ELF-1 (cell line): ENCODE measurements around the gene WBP1.
"Not testable (repeated sequence)": the region's sequence is repeated elsewhere in the genome, so short reads cannot be mapped to it uniquely, and the experiment has no call there.

Source experiments
- DNase-seq: peaks from one replicate; pipeline ENCODE4 v3.0.0-alpha.2; 2016; ENCODE audit warnings: low read depth, low spot score

The WBP1 gene

GRCh38 chr2:74450570-74451190, 7.6 kb upstream of the WBP1 start:
- DNase-seq, result no peak

DNA sequence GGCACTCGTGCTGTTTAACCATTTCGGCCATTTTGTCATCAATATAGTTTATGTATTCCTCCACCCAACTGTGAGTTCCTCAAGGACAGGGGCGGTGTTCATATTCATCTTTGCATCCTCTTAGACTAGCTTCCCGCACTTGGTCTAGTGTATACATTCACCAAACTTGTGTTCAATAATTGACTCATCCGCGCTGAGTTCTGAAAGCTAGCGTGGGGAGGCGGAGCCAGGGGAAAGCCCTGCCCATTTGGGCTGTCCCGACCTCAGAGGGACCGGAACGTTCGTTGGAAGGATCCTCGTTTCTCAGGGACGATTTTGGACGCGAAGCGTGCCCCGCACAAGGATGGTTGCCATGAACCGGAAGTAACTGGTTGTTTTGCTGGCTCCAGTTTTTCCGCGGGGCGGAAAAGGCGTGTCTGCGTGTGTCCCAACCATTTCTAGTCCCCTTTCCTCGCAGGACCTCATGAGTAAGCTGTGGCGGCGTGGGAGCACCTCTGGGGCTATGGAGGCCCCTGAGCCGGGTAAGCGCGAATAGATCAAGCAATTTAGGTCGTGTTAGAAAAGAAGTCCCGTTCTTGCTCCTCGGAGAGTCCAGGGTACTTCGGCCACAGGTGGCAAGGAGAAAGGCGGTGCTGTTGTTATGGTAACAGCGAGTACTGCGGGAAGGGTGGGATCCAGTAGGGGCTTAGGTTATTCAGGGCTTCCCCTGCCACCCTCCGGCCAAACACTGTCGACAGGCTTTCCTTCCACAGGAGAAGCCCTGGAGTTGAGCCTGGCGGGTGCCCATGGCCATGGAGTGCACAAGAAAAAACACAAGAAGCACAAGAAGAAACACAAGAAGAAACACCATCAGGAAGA, 3.4 kb upstream of the WBP1 start, which contains the start of gene INO80B:
Gene INO80B (plus strand): TSS at position 434 of the 858 bp plus-strand sequence. CDS start 30 bp downstream, at position 464.
- DNase-seq, result peak; percentile 98

GRCh38 chr2:74457129-74457548, 1.1 kb upstream of the WBP1 start:
- no peak for DNase-seq

GRCh38 chr2:74457549-74458131, 598 bp upstream of the WBP1 start:
- no peak for DNase-seq

DNA sequence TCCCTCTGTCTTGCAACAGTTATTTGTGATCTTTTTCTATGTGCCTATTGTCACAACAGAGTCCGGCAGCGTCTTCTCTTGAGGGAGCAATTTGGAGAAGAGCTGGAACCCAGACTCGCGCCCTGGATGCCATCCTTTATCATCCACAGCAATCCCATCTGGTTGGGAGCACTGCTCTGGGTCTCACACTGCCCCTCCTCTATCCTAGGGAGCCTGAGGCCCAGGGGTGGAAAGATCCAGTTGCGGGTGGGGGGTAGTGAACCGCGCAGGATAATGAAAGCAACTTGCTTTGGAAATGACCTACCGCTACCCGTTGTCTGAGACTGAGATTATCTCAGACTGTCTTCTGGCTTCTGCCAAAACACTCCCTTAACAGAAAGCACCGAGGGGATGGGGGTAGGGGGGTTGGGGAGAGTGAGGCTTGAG, 713 bp downstream of the WBP1 start:
- no peak for DNase-seq

DNA sequence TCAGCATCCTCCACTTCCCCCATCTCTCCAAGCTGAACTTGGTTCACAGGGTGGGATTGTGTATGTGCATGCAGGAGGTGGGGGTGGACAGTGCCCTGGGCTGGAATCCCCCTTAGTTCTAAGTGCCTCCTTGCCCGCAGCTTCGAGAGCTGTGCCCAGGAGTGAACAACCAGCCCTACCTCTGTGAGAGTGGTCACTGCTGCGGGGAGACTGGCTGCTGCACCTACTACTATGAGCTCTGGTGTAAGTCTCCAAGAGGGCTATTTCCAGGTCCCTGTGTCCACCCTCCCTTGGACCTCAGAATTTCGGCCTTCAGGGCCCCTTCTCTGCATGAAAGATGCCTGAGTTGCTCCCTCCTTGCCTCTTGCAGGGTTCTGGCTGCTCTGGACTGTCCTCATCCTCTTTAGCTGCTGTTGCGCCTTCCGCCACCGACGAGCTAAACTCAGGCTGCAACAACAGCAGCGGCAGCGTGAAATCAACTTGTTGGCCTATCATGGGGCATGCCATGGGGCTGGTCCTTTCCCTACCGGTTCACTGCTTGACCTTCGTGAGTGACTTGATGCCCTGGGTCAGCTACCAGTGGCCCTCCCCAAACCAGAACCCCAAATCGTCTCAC, 1.4 kb downstream of the WBP1 start:
- DNase-seq, result not testable (repeated sequence)

DNA sequence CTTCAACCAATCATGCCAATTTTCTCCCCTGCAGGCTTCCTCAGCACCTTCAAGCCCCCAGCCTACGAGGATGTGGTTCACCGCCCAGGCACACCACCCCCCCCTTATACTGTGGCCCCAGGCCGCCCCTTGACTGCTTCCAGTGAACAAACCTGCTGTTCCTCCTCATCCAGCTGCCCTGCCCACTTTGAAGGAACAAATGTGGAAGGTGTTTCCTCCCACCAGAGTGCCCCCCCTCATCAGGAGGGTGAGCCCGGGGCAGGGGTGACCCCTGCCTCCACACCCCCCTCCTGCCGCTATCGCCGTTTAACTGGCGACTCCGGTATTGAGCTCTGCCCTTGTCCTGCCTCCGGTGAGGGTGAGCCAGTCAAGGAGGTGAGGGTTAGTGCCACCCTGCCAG, 1.9 kb downstream of the WBP1 start:
- DNase-seq, result not testable (repeated sequence)

DNA sequence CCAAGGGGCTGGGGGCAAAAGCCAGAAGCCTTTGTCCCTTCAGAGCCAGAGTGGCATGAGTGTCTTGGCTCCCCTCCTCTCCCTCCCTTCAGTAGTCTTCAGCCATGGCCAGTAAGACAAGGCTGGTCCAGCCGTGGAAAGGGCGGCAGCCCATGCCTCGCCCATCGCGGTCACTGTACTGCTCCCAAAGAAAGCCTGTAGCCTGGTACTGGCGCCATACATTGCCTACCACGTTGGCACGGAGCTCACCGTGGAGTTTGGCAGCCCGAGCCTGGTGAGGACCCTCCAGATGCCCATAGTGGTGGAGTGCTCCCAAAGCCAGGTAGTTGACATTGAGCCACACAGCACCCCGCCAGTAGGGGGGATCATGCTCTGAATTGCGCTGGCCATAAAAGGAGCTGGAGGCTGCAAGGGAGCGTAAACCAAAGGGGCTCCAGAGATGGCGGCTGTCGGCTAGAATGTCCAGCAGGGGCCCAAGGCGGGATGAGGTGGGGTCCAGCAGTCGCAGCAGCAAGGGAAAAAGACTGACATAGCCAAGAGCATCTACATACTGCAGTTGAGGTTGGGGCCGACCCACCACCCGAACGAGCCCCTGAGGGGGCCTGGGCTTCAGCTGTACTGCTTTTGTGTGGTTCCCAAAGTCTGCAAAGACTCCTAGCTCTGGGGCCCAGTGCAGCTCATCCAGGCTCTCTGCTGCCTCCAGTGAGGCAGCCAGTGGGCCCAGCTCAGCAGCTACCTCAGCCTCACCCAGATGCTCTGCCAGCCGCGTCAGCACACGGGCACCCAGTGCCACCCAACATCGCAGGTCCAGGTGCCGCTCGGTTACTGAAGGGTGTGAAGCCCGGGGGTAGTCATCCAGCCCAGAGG, 3.2 kb downstream of the WBP1 start:
- DNase-seq, result peak; percentile 65

DNA sequence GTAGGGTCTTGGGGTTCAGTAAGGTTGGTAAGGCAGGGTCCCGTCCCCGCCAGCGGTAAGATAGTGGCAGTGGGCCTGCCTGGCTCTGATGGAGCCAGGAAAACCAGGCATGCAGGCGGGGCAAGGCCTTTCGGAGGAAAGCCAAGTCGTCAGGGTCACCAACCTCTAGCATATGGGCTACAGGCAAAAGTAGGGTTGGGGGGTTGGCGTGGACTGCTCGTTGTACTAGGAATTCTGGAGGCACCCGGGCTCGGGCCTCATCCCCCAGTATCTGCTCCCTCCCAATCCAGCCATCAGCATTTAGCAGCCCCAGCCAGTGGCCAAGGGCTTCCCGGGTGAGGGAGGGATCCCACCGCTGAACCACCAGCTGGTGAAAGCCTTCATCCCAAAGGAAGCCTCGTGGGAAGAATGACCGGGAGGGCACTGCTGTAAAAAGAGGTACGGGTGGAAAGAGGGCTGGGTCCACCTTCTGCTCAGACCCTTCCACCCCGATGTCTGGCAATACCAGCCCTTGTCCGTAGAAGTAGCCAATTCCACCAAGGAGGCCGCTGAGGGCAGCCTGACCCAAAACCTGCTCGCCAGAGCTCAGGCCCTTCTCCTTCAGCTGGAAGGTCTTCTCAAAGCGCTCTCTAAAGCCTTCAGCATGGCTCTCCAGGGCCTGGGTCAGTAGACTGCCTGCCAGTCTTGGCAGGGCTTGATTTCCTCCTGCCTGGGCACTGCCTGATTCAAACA, 4.0 kb downstream of the WBP1 start:
- no peak for DNase-seq

DNA sequence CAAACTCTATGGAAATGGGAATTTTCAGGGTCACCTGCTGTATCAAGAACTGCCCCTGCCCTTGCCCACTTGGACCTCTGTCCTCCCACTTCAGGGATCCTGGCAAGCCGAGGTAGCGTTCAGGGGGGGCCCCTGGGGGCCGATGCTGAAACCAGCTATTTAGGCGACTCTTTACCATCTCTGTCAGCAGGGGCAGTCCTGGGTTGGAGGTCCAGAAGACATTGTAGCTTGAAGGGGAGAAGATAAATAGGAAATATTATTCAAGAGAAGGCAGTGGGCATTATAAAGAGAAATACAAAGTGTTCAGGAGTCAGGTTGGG, 4.5 kb downstream of the WBP1 start:
- no peak for DNase-seq

- peak; percentile 28 for DNase-seq
Observed at GRCh38 chr2:74464406-74464805, 6.2 kb downstream of the WBP1 start.

- not testable (repeated sequence) for DNase-seq
Observed at GRCh38 chr2:74470742-74471141, 12.5 kb downstream of the WBP1 start.

DNA sequence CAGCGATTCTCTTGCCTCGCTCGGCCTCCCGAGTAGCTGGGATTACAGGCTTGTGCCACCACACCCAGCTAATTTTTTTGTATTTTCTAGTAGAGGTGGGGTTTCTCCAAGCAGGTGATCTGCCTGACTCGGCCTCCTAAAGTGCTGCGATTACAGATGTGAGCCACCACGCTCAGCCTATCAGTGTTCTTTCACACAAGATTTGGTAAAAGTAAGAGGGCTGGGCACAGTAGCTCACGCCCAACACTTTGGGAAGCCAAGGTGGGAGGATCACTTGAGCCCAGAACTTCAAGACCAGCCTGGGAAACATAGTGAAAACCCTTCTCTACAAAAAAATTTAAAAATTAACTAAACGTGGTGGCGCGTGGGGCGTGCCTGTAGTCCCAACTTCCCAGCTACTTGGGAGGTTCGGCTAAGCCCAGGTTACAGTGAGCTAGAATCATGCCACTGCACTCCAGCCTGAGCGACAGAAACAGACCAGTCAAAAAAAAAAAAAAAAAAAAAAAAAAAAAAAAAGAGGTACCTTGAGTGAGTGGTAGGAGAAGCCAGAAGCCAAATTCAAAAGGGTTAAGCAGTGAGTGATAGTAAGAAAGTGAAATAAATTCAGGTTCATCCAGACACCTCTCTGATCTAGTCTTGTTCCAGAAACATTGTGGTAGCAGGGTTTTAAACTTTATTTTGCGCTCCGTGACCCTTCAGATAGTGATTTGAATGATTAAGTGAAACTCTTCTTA, 13.3 kb downstream of the WBP1 start:
- DNase-seq, result no peak

DNA sequence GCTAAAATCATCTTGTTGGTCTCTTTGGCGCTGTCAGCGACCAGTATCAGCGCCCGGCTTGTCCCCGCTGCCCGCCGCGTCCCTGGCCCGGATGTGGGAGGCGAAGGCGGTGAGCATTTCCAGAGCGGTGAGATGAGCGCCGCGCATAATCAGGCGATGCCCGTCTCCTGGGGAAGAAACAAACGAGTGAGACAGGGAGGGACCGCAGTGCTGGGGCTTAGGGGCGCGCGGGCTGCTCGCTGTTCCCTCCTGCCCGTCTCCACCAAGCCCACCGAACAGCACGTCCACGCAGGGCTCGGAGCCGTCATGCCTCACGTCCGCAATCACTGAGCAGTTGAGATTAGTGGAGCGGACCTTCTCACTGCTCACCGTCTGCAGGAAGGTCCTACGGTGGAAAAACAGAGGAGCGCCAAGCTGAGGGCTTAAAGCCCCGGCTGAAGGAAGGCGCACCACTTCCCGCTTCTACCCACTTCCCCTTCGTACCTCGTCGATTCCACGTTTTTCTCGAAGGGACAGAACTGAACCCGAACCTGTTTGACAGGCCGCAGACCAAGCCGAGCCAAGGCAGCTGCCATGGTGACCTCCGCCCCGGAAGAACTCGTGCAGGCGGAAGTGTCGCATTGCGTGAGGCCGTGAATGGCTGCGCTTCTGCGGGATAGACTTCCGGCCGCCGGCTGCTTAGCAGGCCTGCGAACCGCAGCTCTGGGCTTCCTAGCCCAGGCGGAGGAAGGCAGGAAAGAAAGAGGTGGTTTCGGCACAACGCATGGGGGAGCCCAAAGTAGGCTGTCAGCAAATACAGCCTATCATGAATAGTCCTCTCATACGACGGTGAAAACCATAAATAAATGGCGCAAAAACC, 14.1 kb downstream of the WBP1 start, which contains the start of gene MRPL53:
Gene MRPL53 (minus strand): TSS at position 595 of the 859 bp plus-strand sequence. CDS start 20 bp downstream, at position 575.
- peak; percentile 95 for DNase-seq

- no peak for DNase-seq
Observed at GRCh38 chr2:74472945-74473258, 14.7 kb downstream of the WBP1 start.

DNA sequence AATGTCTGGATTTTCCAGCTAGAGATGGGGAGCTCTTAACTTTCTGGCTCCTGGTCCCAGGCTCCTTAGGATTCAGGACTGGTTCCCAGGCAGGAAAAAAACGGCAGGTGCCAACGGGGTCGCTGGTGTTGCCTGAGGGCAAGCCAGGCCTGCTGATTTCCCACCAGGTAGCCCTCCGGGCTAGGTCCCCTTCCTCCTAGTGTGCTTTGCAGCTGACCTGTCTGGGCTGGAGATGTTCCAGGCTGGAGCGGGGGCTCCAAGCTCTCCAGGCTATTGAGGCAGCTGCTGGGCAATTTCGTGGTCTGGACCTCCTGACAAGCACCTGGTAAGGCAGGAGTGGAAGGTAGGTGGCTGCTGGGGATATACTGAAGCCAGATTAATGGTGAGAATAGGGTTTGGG, 16.2 kb downstream of the WBP1 start:
- no peak for DNase-seq

GRCh38 chr2:74474899-74475298, 16.7 kb downstream of the WBP1 start:
- peak; percentile 51 for DNase-seq

DNA sequence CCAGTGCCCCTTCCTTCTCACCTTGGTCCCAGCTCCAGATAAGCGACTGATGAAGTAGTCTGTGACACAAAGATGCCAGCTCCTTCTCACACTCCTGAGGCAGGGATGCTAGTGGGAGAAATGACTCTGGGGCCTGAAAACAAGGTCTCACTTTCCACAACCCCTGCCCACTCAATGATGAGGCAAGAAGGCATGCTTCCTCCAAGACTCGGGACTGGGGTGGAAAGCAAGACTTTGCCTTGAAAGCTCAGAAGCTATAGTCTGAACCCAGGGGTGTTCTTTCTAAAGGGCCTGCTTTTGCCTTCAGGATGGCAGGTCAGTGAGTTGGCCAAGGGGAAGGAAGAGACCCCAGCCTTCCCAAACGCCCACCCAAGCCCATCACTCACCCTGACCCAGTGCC, 23.2 kb downstream of the WBP1 start:
- no peak for DNase-seq
